GOT3 (cell line): ENCODE results near the gene FLVCR2.

ENCODE experiments used
- DNase-seq: peaks from one replicate; lab custom pipeline; 2025; ENCODE audit warnings: mixed read lengths; lab: John Stamatoyannopoulos, UW

The FLVCR2 gene

DNA sequence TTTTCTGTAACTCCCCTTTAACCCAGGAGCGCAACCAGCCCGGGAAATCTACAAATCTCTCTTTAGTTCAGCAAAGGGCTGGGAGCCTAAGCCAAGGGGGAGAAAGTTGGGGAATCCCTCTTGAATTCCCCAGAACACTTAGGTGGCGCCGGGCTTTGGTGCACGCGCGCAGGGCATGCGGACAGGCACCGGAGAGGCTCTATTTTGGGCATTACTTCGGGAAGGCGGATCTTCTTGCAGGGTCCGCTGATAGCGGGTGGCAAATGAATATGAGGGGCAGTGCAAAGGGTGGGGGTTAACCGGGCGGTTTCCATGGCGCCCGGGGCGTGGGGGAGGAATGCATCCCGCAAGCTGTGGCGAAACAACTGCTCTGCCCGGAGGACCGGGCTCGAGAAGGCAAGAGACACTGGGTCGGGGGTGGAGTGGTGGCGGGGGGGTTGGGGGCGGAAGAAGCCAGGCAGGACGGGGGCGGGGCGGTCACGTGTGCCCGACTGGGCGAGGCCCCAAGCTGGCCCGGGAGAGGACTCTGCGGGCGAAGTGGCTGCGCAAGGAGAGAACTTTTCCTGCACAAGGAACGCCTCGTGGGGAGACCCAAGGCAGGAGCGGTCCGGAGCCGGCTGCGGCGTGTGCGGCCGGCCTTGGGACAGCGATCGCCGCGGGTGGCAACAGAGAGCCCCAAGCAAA is at the start of gene FLVCR2:
Gene FLVCR2 (plus strand): TSS at position 519 of the 684 bp plus-strand sequence. CDS start 353 bp downstream, outside the sequence.
- DNase-seq, result peak; percentile 19

DNA sequence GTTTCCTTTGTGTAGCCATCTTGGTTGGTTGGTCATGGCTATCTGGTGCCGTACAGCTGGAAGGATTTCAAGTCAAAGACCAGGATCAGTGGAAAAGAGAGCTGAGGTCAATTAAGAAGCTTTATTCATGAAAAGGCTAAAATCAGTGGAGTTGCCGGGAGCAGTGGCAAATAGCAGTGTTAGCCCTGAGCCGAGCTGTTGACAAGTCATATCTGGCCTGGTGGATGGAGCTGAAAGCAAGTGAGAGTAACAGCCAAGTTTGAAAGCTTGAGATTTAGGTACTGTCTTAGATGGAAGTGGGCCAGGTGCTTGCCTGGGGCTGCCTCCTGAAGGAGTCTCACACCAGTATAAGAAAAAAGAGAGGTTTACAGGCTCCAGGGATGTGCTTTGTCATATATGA is 47.2 kb upstream of the FLVCR2 start:
- no peak for DNase-seq

DNA sequence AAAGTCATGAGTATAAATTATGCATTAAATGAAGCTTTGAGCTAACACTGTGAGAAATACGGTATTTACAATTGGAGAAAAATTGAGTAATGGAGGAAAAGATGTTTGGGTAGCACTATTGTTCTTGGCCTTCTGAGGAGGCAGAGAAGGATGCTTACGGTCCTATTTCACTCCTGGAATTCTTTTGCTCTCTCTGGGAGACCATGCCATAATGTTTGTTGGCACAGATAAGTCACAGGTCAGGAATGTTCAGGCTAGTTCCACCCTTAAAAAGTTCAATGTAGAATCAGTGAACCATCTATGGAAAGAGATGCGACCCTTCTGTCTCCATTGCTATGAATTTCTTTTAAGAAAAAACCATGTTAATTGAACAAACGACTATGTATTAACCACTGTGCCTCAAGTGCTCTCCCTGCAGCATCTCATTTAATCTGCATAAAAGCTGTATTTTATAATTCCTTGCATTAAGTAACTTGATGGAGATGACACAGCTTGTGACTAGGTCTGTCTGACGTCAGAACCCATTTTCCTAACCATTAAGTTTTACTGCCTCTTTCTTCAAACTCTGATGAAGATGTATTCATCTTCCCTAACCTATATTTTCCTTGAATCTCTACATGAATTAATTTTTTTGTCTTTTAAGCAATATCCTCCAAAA is 46.6 kb upstream of the FLVCR2 start:
- no peak for DNase-seq

GRCh38 chr14:75533791-75534555 is 44.4 kb upstream of the FLVCR2 start:
- no peak for DNase-seq

DNA sequence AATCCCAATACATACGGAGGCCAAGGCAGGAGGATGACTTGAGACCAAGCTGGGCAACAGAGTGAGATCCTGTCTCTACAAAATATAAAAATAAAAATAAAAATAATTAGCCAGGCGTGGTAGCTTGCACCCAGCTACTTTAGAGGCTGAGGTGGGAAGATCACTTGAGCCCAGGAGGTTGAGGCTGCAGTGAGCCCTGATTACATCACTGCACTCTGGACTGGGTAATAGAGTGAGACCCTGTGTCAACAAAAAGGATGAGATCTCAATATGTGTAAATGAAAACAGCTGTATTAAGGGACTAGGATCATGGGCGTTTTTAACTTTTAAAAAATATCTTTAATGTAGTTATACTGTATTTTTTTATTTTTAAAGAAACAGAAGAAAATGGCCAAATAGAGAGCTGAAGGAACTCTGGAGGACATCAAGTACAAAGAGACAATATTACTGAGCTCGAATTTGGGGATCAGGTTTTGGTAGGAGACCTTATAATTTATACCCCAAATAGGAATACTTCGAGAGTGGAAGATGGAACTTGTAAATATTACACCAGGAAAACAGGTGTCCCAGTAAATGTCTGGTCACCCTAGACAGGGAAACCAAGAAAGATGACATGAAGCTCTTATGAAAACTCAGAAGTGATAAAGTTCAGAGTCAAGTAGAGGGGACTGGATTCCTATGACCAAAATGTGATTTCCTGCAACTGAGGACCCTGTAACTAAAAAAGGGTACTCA is 43.1 kb upstream of the FLVCR2 start:
- DNase-seq, result no peak

- DNase-seq, result no peak
These were observed 41.3 kb upstream of the FLVCR2 start for GRCh38 chr14:75537071-75537470.

DNA sequence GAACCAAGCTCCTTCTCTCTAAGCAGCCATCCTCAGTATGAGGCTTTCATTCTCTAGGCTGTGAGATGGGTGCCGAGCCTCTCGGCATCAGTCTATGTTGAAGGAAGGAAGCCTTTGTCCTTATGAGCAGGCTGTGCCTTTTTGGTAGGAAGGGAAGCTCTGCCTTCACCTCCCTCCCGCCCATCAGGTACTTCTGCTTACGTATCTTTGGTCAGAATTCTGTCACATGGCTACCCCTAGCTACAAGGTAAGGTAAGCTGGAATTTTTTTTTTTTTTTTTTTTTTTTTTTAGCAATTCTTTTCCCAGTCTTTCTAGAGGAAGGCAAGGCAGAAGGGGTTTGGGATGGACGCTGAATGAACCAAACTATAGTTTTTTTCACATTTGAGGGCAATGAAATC is 39.3 kb upstream of the FLVCR2 start:
- DNase-seq, result no peak

GRCh38 chr14:75539561-75540478 is 38.6 kb upstream of the FLVCR2 start:
- no peak for DNase-seq

GRCh38 chr14:75540479-75540851 is 38.0 kb upstream of the FLVCR2 start:
- DNase-seq, result no peak

GRCh38 chr14:75542588-75543091 is 35.8 kb upstream of the FLVCR2 start:
- DNase-seq, result no peak

- no peak for DNase-seq
These were observed 35.2 kb upstream of the FLVCR2 start for GRCh38 chr14:75543253-75543652.

GRCh38 chr14:75543786-75544185 is 34.6 kb upstream of the FLVCR2 start:
- DNase-seq, result no peak

DNA sequence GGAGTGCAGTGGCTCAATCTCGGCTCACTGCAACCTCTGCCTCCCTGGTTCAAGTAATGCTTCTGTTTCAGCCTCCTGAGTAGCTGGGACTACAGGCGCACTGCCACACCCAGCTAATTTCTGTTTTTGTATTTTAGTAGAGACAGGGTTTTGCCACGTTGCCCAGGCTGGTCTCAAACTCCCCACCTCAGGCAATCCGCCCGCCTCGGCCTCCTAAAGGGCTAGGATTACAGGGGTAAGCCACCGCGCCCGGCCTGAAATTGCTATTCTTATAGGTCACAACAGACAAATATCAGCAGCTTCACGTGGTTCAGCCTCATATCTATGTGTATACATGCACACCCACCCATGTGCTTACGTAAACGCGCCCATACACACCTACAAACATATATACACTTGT is 32.5 kb upstream of the FLVCR2 start:
- DNase-seq, result no peak

DNA sequence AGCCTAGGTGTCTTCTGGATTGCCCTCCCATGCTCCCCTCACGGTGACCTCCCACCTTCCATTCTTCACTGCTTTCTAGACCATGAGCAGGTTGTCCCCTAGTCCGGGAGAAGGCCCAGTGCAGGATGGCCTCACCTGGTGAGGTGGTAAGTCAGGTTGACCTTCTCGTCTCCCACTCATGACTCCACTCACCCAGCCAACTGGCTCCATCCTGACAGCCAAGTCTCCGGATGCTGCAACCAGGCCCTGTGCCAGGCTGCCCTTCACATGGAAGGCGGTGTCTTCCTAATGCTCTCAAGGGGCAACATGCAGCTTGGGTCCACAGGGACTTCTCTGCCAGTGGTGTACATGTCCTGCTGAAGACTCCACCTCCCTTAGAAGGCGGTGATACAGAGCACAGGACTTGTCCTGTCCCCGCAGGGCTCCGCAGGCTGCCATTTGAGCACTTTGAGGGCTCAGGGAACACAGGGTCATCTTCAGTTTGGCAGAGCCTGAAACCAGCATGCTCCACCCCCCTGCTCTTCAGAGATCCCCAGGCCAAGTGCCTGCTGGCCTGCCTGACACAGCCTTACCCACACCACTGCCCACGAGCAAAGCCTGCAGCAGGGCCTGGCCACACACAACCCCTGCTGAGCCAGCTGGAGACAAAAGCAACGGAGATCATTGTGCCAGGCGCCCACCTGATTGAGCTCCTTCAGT is 30.7 kb upstream of the FLVCR2 start:
- no peak for DNase-seq

- DNase-seq, result no peak
These were observed 29.9 kb upstream of the FLVCR2 start for GRCh38 chr14:75548544-75548943.

DNA sequence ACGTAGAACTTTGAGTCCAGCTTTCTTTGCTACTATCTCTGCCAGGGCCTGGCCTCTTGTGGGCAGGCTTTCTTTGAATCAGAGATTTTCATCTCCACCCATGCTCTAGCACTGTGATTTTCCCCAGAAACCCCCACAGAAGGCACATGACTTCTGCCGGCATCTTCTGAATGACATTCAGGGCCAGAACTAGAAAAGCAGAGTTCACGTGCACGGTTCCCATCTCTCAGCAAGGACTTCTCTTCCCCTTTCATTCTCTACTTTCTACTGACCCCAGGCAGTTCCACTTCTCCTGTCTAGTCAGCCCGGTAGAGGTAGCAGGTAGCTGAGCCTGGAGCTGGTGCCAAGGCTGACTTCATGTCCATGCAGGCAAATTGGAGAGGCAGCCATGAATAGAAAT is 29.3 kb upstream of the FLVCR2 start:
- DNase-seq, result no peak

DNA sequence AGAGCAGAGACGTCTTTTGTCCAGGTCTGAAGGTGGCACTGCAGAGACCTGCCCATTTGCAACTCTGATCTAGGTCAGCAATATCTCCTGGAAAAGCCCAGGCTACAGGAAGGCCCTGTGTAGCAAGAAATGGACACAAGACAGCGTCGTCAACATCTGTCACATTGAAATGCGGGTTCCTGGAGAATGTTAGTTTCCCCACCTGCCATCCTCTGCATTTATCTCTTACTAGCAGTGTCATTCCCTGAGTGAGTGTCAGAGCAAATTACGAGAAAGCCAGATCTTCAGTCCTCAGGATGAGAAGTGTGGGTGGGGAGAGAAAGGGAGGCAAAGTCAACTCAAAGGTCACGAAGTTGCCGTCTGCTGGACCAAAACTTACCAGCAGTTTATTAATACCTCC is 27.4 kb upstream of the FLVCR2 start:
- DNase-seq, result no peak

DNA sequence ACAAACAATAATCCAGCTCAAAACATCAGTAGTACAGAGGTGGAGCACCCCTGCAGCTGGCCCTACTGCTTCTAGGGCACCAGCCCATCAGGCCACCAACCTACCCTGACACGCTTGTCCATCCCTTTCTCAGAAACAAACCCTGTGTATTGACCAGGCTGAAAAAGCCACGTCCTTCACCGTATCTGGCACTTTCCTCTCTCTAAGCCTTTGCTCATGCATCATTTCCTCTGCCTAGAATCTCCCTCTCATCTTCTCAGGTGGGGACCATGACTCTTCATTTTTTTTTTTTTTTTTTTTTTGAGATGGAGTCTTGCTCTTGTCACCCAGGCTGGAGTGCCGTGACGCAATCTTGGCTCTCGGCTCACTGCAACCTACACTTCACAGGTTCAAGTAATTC is 25.3 kb upstream of the FLVCR2 start:
- no peak for DNase-seq

GRCh38 chr14:75553761-75554364 is 24.6 kb upstream of the FLVCR2 start:
- DNase-seq, result no peak

- DNase-seq, result no peak
These were observed 23.9 kb upstream of the FLVCR2 start for GRCh38 chr14:75554482-75554881.
